ENCODE measurements around the gene MED26.

Gene MED26

DNA sequence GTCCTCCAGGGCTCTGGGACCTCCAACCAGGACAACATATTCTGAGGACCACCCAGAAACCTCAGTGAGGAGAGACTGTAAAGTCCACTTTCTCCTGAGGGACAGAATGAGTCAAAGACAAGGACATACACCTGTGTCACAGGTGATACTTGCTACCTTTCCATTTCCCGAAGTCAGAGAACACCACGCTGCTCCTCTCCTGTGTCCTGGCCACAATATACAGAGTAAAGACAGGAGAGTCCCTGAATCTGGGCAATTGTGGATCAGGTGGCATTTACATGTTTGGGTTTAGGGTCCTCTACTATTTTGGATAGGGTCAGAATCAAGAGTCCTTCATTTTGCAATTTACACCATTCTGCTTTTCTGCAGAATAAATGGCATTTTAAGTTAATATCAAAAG lies 4.9 kb downstream of the MED26 start:
- H3K4me3 ChIP-seq (replicated peaks; ENCODE audit: low read depth, low read length), result no peak overlapping the region
- no peak for DNase-seq (ENCODE audit: extremely low read depth, low read depth)
- TF ChIP-seq, protein P1, sequence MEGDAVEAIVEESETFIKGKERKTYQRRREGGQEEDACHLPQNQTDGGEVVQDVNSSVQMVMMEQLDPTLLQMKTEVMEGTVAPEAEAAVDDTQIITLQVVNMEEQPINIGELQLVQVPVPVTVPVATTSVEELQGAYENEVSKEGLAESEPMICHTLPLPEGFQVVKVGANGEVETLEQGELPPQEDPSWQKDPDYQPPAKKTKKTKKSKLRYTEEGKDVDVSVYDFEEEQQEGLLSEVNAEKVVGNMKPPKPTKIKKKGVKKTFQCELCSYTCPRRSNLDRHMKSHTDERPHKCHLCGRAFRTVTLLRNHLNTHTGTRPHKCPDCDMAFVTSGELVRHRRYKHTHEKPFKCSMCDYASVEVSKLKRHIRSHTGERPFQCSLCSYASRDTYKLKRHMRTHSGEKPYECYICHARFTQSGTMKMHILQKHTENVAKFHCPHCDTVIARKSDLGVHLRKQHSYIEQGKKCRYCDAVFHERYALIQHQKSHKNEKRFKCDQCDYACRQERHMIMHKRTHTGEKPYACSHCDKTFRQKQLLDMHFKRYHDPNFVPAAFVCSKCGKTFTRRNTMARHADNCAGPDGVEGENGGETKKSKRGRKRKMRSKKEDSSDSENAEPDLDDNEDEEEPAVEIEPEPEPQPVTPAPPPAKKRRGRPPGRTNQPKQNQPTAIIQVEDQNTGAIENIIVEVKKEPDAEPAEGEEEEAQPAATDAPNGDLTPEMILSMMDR (IDR thresholded peaks at IDR 0.05; ENCODE audit: low read depth, low read length, missing control alignments), result no peak

GRCh38 chr19:16621165-16621800 lies 6.7 kb downstream of the MED26 start:
- DNase-seq (ENCODE audit: extremely low read depth, low read depth), result no peak
- H3K4me3 ChIP-seq (replicated peaks; ENCODE audit: low read depth, low read length), result no peak overlapping the region
- TF ChIP-seq, protein P1 (IDR thresholded peaks at IDR 0.05; ENCODE audit: low read depth, low read length, missing control alignments), result no peak

DNA sequence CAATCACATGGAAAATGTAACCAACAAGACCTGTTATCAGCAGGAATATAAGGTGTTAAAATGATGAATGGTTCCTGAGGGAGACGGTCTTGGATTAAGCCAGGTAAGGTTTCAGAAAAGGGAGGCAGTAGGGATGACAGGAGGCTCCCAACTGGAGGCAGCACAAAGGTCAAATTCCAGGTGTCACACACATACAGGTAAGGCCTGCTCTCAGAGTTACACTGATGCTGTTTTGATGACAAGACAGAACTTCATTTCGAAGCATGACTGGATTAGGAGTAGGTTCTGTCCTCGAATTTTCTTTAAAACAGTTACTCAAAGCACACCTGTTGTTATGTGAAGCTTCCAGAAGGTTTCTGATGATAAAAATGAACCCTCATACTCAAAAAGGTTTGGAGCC lies 7.4 kb downstream of the MED26 start:
- TF ChIP-seq, protein P1 (IDR thresholded peaks at IDR 0.05; ENCODE audit: low read depth, low read length, missing control alignments), result no peak
- H3K4me3 ChIP-seq (replicated peaks; ENCODE audit: low read depth, low read length), result no peak overlapping the region

GRCh38 chr19:16620018-16620417 lies 8.0 kb downstream of the MED26 start:
- TF ChIP-seq, protein P1 (IDR thresholded peaks at IDR 0.05; ENCODE audit: low read depth, low read length, missing control alignments), result no peak
- no peak for DNase-seq (ENCODE audit: extremely low read depth, low read depth)
- no peak overlapping the region for H3K4me3 ChIP-seq (replicated peaks; ENCODE audit: low read depth, low read length)

More for the DNA sequence above, 7.4 kb downstream of the MED26 start:
- no peak for DNase-seq (ENCODE audit: extremely low read depth, low read depth)

GRCh38 chr19:16619457-16619856 lies 8.5 kb downstream of the MED26 start:
- DNase-seq (ENCODE audit: extremely low read depth, low read depth), result no peak
- no peak overlapping the region for H3K4me3 ChIP-seq (replicated peaks; ENCODE audit: low read depth, low read length)
- TF ChIP-seq, protein P1 (IDR thresholded peaks at IDR 0.05; ENCODE audit: low read depth, low read length, missing control alignments), result no peak

- no peak overlapping the region for H3K4me3 ChIP-seq (replicated peaks; ENCODE audit: low read depth, low read length)
- TF ChIP-seq, protein P1 (IDR thresholded peaks at IDR 0.05; ENCODE audit: low read depth, low read length, missing control alignments), result no peak
These were observed 9.8 kb downstream of the MED26 start for GRCh38 chr19:16618248-16618647.

GRCh38 chr19:16615808-16616207 lies 12.2 kb downstream of the MED26 start:
- TF ChIP-seq, protein P1 (IDR thresholded peaks at IDR 0.05; ENCODE audit: low read depth, low read length, missing control alignments), result no peak
- DNase-seq (ENCODE audit: extremely low read depth, low read depth), result no peak
- no peak overlapping the region for H3K4me3 ChIP-seq (replicated peaks; ENCODE audit: low read depth, low read length)

More at GRCh38 chr19:16618248-16618647, 9.8 kb downstream of the MED26 start:
- no peak for DNase-seq (ENCODE audit: extremely low read depth, low read depth)

Measured in HFF-Myc (cell line).